Panc1 (cell line): ENCODE results near the gene KNCN. TPM values are rescaled to one million over a fixed set of nuclear protein-coding genes. Genes with fewer than 3 reads are reported as not detected.

Source experiments
- ATAC-seq: fragments of 200-7000 bp; cut with Tn5 transposase; 2 replicates; pipeline ENCODE4 v1.9.1; 2020; ENCODE audit warnings: mild to moderate bottlenecking, moderate library complexity
- BruUV-seq: library from RNA; stranded (reverse); fragments of 400-500 nt; replicated peaks from 2 replicates; lab custom pipeline; 2021; lab: Mats Ljungman, UMichigan
- CTCF ChIA-PET: fragments of 300-600 bp; sonication (Branson Sonifier 250); formaldehyde crosslinking; loops from one replicate; lab custom pipeline; 2022; ENCODE audit warnings: antibody characterized with exemption; lab: Charles Lee
- POLR2A ChIA-PET: fragments of 300-600 bp; sonication (Branson Sonifier 250); formaldehyde crosslinking; loops from one replicate; lab custom pipeline; 2022; ENCODE audit warnings: antibody characterized with exemption; lab: Charles Lee
- DNase-seq: peaks from one replicate; pipeline ENCODE4 v3.0.0-alpha.2; 2010; ENCODE audit warnings: low read depth, low spot score
- H3K27ac ChIP-seq: 2 replicates; pipeline ENCODE4 v1.5.1; 2011; ENCODE audit warnings: mild to moderate bottlenecking, low read length, inconsistent platforms
- H3K27me3 ChIP-seq: fragments of 200-500 bp; sonication (Bioruptor generic); 2 replicates; pipeline ENCODE4 v1.6.0; 2014; ENCODE audit warnings: low read length, inconsistent platforms; ENCODE audit not compliant: control insufficient read depth, insufficient read depth
- H3K36me3 ChIP-seq: fragments of 200-500 bp; sonication (Bioruptor generic); 2 replicates; pipeline ENCODE4 v1.5.1; 2014; ENCODE audit warnings: inconsistent platforms, mild to moderate bottlenecking, low read length, moderate library complexity; ENCODE audit not compliant: control insufficient read depth, insufficient read depth
- H3K4me1 ChIP-seq: 2 replicates; pipeline ENCODE4 v1.5.1; 2011; ENCODE audit warnings: inconsistent platforms, mild to moderate bottlenecking, low read length, moderate library complexity; ENCODE audit not compliant: control insufficient read depth, insufficient read depth
- H3K4me3 ChIP-seq, 2 experiments: 2 replicates each; pipeline ENCODE4 v1.5.1; 2011 to 2012; ENCODE audit warnings: low read depth in 2 of 2, low read length in 2 of 2, mild to moderate bottlenecking in 2 of 2, inconsistent platforms in 1 of 2, moderate library complexity in 1 of 2
- H3K9me3 ChIP-seq: fragments of 200-500 bp; sonication (Bioruptor generic); 2 replicates; pipeline ENCODE4 v1.5.1; 2014; ENCODE audit warnings: low read depth, mild to moderate bottlenecking, inconsistent platforms, low read length, moderate library complexity; ENCODE audit not compliant: control insufficient read depth, insufficient read depth
- POLR2AphosphoS5 ChIP-seq: IDR thresholded peaks from 2 replicates; pipeline ENCODE4 v1.6.1; 2012; ENCODE audit warnings: mild to moderate bottlenecking, low read depth, low read length, moderate library complexity
- SIN3A ChIP-seq: IDR thresholded peaks from 2 replicates; pipeline ENCODE4 v1.6.1; 2012; ENCODE audit warnings: low read depth, mild to moderate bottlenecking, low read length, moderate library complexity, borderline replicate concordance; ENCODE audit not compliant: insufficient read depth
- TCF7L2 ChIP-seq: IDR thresholded peaks from 2 replicates; pipeline ENCODE4 v1.6.1; 2011; ENCODE audit warnings: mild to moderate bottlenecking, low read depth, low read length, inconsistent platforms
- in situ Hi-C: cut with HindIII; loops from 2 replicates; pipeline ENCODE4 v1.10.0; 2016; ENCODE audit warnings: low sequenced_read_pairs, low pct_unique_long_range_greater_than_20kb
- intact Hi-C: fragments of 100-400 bp; cut with micrococcal nuclease; formaldehyde crosslinking; loops from one replicate; pipeline ENCODE4 v1.10.0; 2022; ENCODE audit not compliant: unreplicated experiment
- total RNA-seq: library from RNA; stranded (reverse); gene quantifications from one replicate; pipeline ENCODE4 v1.2.1, GENCODE V29; 2021; ENCODE audit not compliant: unreplicated experiment
- TF ChIP-seq, protein P1 (sequence below): fragments of 450-650 bp; IDR thresholded peaks from 2 replicates; pipeline ENCODE4 v1.5.1; 2017; ENCODE audit warnings: mild to moderate bottlenecking
- TF ChIP-seq, protein P2 (sequence below), 2 experiments: IDR thresholded peaks; 2 replicates each; pipeline ENCODE4 v1.6.1; 2011 to 2012; ENCODE audit warnings: low read depth in 2 of 2, control low read depth in 1 of 2, low read length in 1 of 2, mild to moderate bottlenecking in 1 of 2, moderate library complexity in 1 of 2; ENCODE audit not compliant: insufficient read depth in 1 of 2

Gene KNCN
- total RNA-seq, 1 experiment from 2014 or later = not detected

DNA sequence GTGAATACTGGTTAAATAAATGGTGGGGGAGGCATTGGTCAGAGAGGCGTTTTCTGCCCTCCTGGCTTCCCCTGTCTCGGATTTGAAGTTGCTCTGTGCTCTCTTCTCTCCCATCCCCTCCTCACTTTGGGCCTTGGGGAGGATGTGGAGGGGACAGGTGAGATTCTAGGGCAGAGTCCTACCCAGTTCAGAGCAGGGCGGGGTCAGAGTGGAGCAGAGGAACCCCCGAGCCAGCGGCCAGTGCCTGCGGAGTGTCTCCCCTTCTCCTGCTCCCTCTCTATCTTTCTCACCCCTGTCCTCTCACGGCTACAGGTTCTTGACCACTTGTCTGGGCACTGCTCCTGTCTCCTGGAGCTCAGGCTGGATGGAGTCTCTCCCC is 8.1 kb downstream of the KNCN start:
- TF ChIP-seq, protein P1, sequence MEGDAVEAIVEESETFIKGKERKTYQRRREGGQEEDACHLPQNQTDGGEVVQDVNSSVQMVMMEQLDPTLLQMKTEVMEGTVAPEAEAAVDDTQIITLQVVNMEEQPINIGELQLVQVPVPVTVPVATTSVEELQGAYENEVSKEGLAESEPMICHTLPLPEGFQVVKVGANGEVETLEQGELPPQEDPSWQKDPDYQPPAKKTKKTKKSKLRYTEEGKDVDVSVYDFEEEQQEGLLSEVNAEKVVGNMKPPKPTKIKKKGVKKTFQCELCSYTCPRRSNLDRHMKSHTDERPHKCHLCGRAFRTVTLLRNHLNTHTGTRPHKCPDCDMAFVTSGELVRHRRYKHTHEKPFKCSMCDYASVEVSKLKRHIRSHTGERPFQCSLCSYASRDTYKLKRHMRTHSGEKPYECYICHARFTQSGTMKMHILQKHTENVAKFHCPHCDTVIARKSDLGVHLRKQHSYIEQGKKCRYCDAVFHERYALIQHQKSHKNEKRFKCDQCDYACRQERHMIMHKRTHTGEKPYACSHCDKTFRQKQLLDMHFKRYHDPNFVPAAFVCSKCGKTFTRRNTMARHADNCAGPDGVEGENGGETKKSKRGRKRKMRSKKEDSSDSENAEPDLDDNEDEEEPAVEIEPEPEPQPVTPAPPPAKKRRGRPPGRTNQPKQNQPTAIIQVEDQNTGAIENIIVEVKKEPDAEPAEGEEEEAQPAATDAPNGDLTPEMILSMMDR = no peak
- TF ChIP-seq, protein P2, sequence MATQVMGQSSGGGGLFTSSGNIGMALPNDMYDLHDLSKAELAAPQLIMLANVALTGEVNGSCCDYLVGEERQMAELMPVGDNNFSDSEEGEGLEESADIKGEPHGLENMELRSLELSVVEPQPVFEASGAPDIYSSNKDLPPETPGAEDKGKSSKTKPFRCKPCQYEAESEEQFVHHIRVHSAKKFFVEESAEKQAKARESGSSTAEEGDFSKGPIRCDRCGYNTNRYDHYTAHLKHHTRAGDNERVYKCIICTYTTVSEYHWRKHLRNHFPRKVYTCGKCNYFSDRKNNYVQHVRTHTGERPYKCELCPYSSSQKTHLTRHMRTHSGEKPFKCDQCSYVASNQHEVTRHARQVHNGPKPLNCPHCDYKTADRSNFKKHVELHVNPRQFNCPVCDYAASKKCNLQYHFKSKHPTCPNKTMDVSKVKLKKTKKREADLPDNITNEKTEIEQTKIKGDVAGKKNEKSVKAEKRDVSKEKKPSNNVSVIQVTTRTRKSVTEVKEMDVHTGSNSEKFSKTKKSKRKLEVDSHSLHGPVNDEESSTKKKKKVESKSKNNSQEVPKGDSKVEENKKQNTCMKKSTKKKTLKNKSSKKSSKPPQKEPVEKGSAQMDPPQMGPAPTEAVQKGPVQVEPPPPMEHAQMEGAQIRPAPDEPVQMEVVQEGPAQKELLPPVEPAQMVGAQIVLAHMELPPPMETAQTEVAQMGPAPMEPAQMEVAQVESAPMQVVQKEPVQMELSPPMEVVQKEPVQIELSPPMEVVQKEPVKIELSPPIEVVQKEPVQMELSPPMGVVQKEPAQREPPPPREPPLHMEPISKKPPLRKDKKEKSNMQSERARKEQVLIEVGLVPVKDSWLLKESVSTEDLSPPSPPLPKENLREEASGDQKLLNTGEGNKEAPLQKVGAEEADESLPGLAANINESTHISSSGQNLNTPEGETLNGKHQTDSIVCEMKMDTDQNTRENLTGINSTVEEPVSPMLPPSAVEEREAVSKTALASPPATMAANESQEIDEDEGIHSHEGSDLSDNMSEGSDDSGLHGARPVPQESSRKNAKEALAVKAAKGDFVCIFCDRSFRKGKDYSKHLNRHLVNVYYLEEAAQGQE (IDR thresholded peaks at IDR 0.05; ENCODE audit: insufficient read depth in 1 of 2, low read depth in 2 of 2, low read length in 1 of 2) = no peak
- TF ChIP-seq POLR2AphosphoS5 (no peak), SIN3A (no peak), TCF7L2 (no peak)
- intact Hi-C loops (no loop called here), in situ Hi-C loops (no loop called here)
- Histone ChIP-seq H3K27ac (no peak overlapping the region), H3K4me3 (no peak overlapping the region), H3K4me1 (no peaks in the 10 kb centered on the region), H3K36me3 (no peaks in the 10 kb centered on the region), H3K9me3 (no peaks in the 10 kb centered on the region), H3K27me3 (no peaks in the 10 kb centered on the region)
- CTCF ChIA-PET = no interaction called here
- POLR2A ChIA-PET = no interaction called here
- no TSS peak for BruUV-seq
- ATAC-seq (no peak), DNase-seq (no peak)

DNA sequence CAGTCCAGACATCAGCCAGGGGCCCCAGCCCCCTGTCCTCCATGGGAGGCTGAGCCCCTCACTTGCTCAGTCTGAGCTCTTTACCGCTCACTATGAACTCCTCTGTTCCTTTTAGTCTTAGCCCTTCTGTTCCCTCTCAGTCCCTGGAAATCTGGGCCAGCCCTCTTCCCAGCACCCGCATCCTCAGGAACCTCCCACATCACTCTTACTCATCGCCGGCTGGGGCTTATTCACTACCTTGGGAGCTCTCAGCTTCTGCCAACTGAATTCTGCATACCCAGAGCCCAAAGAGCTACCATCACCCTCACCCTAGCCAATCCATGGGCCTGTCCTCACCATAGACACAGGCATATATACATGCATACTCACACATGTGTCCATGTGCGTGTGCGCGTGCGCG is 11.5 kb downstream of the KNCN start:
- in situ Hi-C loops = no loop called here
- CTCF ChIA-PET = interaction anchor here (0.6 to 1.0 kb wide), 2 partner anchors 98 to 101 kb away, joined by 3 to 4 read pairs; no protein-coding TSS in a partner anchor
- no TSS peak for BruUV-seq

More for the DNA sequence above, 11.5 kb downstream of the KNCN start:
- intact Hi-C loops = loop anchor here (10.0 kb wide), 1 partner anchor 185 kb away; no protein-coding TSS in a partner anchor
- H3K4me1 ChIP-seq = no peaks in the 10 kb centered on the region
- DNase-seq = peak; percentile 13
- no peaks in the 10 kb centered on the region for H3K9me3 ChIP-seq
- H3K27me3 ChIP-seq = peaks cover 3% of the 10 kb centered on the region; the same call in 1 of the 2 replicates
- no peak overlapping the region for H3K4me3 ChIP-seq
- POLR2A ChIA-PET = interaction anchor here (0.7 kb wide), 1 partner anchor 11 kb away, joined by 3 read pairs; no protein-coding TSS in a partner anchor
- TF ChIP-seq, protein P2 (IDR thresholded peaks at IDR 0.05; ENCODE audit: insufficient read depth in 1 of 2, low read depth in 2 of 2, low read length in 1 of 2) = no peak
- no peak for TF ChIP-seq SIN3A
- no peak for TF ChIP-seq POLR2AphosphoS5
- TF ChIP-seq, protein P1 = no peak
- no peak for TF ChIP-seq TCF7L2
- peak; percentile 62; the same call in 1 of the 2 replicates for ATAC-seq
- no peak overlapping the region for H3K27ac ChIP-seq
- no peaks in the 10 kb centered on the region for H3K36me3 ChIP-seq
